IMR-90 (cell line): ENCODE data around the gene CPNE1. TPM values are rescaled to one million over a fixed set of nuclear protein-coding genes. Genes with fewer than 3 reads are reported as not detected.
A peak's percentile ranks its signal among the peaks of the same experiment; 100 is the strongest.

Experiments used
- ATAC-seq: fragments of 200-7000 bp; cut with Tn5 transposase; 2 replicates; pipeline ENCODE4 v1.9.1; 2020; ENCODE audit warnings: low read depth, mild to moderate bottlenecking, moderate library complexity
- BruUV-seq: library from RNA; stranded (reverse); fragments of 400-500 nt; replicated peaks from 2 replicates; lab custom pipeline; 2021; lab: Mats Ljungman, UMichigan
- CTCF ChIA-PET: fragments of 300-600 bp; formaldehyde crosslinking; extraction: SDS; loops from one replicate; lab custom pipeline; 2021; ENCODE audit warnings: antibody characterized with exemption; lab: Yijun Ruan, JAX
- POLR2A ChIA-PET: fragments of 300-600 bp; sonication (Branson Sonifier 250); formaldehyde crosslinking; loops from one replicate; lab custom pipeline; 2022; ENCODE audit warnings: antibody characterized with exemption; ENCODE audit not compliant: unreplicated experiment; lab: Charles Lee
- DNase-seq: peaks from one replicate; pipeline ENCODE4 v3.0.0; 2013
- H2AFZ ChIP-seq: replicated peaks from 2 replicates; pipeline ENCODE3; 2013; ENCODE audit warnings: low read length, mild to moderate bottlenecking; ENCODE audit not compliant: poor library complexity
- H2AK5ac ChIP-seq: 2 replicates; pipeline ENCODE4 v1.6.1; 2013; ENCODE audit warnings: low read depth, low read length, inconsistent platforms
- H2AK9ac ChIP-seq: replicated peaks from 2 replicates; pipeline ENCODE3; 2013; ENCODE audit warnings: mild to moderate bottlenecking, low read depth, low read length, moderate library complexity; ENCODE audit not compliant: poor library complexity
- H2BK120ac ChIP-seq: 2 replicates; pipeline ENCODE4 v1.6.1; 2013; ENCODE audit warnings: low read depth, low read length, inconsistent platforms
- H2BK15ac ChIP-seq: 3 replicates; pipeline ENCODE4 v1.6.1; 2013; ENCODE audit warnings: low read depth, low read length, inconsistent platforms
- H2BK20ac ChIP-seq: 2 replicates; pipeline ENCODE4 v1.6.1; 2013; ENCODE audit warnings: low read depth, mild to moderate bottlenecking, inconsistent platforms, low read length, moderate library complexity
- H2BK5ac ChIP-seq: 2 replicates; pipeline ENCODE4 v1.6.1; 2013; ENCODE audit warnings: mild to moderate bottlenecking, low read depth, low read length, inconsistent platforms; ENCODE audit not compliant: poor library complexity, severe bottlenecking
- H3K14ac ChIP-seq: replicated peaks from 2 replicates; pipeline ENCODE4 v1.6.1; 2013; ENCODE audit warnings: low read depth, low read length, inconsistent platforms
- H3K18ac ChIP-seq: 2 replicates; pipeline ENCODE4 v1.6.1; 2013; ENCODE audit warnings: low read depth, low read length, control low read depth
- H3K23ac ChIP-seq: 2 replicates; pipeline ENCODE4 v1.6.1; 2013; ENCODE audit warnings: low read depth, low read length, inconsistent platforms
- H3K27ac ChIP-seq: 2 replicates; pipeline ENCODE4 v1.5.1; 2013; ENCODE audit warnings: mild to moderate bottlenecking, control low read depth, low read length; ENCODE audit not compliant: insufficient read depth
- H3K27me3 ChIP-seq: 2 replicates; pipeline ENCODE4 v1.6.1; 2013; ENCODE audit warnings: low read length; ENCODE audit not compliant: control insufficient read depth, insufficient read depth
- H3K36me3 ChIP-seq: 2 replicates; pipeline ENCODE4 v1.6.1; 2013; ENCODE audit warnings: low read length, mixed read lengths; ENCODE audit not compliant: control insufficient read depth, insufficient read depth
- H3K4ac ChIP-seq: 2 replicates; pipeline ENCODE4 v1.6.1; 2013; ENCODE audit warnings: low read depth, low read length, inconsistent platforms
- H3K4me1 ChIP-seq: 2 replicates; pipeline ENCODE4 v1.6.1; 2013; ENCODE audit warnings: low read length, mixed read lengths; ENCODE audit not compliant: control insufficient read depth, insufficient read depth
- H3K4me2 ChIP-seq: 2 replicates; pipeline ENCODE4 v1.6.1; 2013; ENCODE audit warnings: low read depth, mild to moderate bottlenecking, control low read depth, low read length, moderate library complexity
- H3K4me3 ChIP-seq: 2 replicates; pipeline ENCODE4 v1.5.1; 2013; ENCODE audit warnings: low read depth, mild to moderate bottlenecking, control low read depth, low read length, moderate library complexity; ENCODE audit not compliant: insufficient read depth
- H3K56ac ChIP-seq: 2 replicates; pipeline ENCODE4 v1.6.1; 2013; ENCODE audit warnings: low read length, inconsistent platforms; ENCODE audit not compliant: insufficient read depth; ENCODE audit errors: extremely low read depth
- H3K79me1 ChIP-seq, 2 experiments: 2 replicates each; pipeline ENCODE4 v1.6.1; 2013; ENCODE audit warnings: low read length in 2 of 2, inconsistent platforms in 1 of 2, low read depth in 1 of 2
- H3K9ac ChIP-seq: 2 replicates; pipeline ENCODE4 v1.6.1; 2013; ENCODE audit warnings: low read depth, low read length, control low read depth
- H3K9me1 ChIP-seq: 2 replicates; pipeline ENCODE4 v1.6.1; 2013; ENCODE audit warnings: low read length, inconsistent platforms; ENCODE audit not compliant: insufficient read depth
- H3K9me3 ChIP-seq: 2 replicates; pipeline ENCODE4 v1.6.1; 2013; ENCODE audit warnings: low read length; ENCODE audit not compliant: control insufficient read depth, insufficient read depth
- H4K20me1 ChIP-seq: 2 replicates; pipeline ENCODE4 v1.6.1; 2013; ENCODE audit warnings: low read length, inconsistent platforms; ENCODE audit not compliant: insufficient read depth
- H4K5ac ChIP-seq: 2 replicates; pipeline ENCODE4 v1.6.1; 2013; ENCODE audit warnings: mild to moderate bottlenecking, low read depth, low read length, control low read depth
- H4K8ac ChIP-seq, 2 experiments: 2 replicates each; pipeline ENCODE4 v1.6.1; 2013; ENCODE audit warnings: low read depth in 2 of 2, low read length in 2 of 2, control low read depth in 1 of 2, inconsistent platforms in 1 of 2
- H4K91ac ChIP-seq: 2 replicates; pipeline ENCODE4 v1.6.1; 2013; ENCODE audit warnings: low read depth, low read length, inconsistent platforms; ENCODE audit not compliant: insufficient read depth
- BHLHE40 ChIP-seq: fragments of 150-350 bp; IDR thresholded peaks from 2 replicates; pipeline ENCODE4 v1.6.1; 2016; ENCODE audit warnings: mild to moderate bottlenecking, low read depth, low read length
- CEBPB ChIP-seq: IDR thresholded peaks from 2 replicates; pipeline ENCODE4 v1.6.1; 2012; ENCODE audit warnings: low read depth, low read length, improper control_type of control experiment
- CHD1 ChIP-seq: IDR thresholded peaks from 2 replicates; pipeline ENCODE4 v1.6.1; 2012; ENCODE audit warnings: low read depth, low read length, improper control_type of control experiment
- FOS ChIP-seq: fragments of 150-350 bp; IDR thresholded peaks from 2 replicates; pipeline ENCODE4 v1.6.1; 2016; ENCODE audit warnings: low read depth, low read length
- MAFK ChIP-seq: IDR thresholded peaks from 2 replicates; pipeline ENCODE4 v1.6.1; 2012; ENCODE audit warnings: low read depth, low read length, improper control_type of control experiment
- MAZ ChIP-seq: IDR thresholded peaks from 2 replicates; pipeline ENCODE4 v1.6.1; 2012; ENCODE audit warnings: low read depth, mild to moderate bottlenecking, low read length, improper control_type of control experiment, moderate library complexity, borderline replicate concordance
- MXI1 ChIP-seq: IDR thresholded peaks from 2 replicates; pipeline ENCODE4 v1.6.1; 2012; ENCODE audit warnings: low read depth, mild to moderate bottlenecking, low read length, moderate library complexity, borderline replicate concordance
- NFE2L2 ChIP-seq: fragments of 150-350 bp; IDR thresholded peaks from 2 replicates; pipeline ENCODE4 v1.6.1; 2016; ENCODE audit warnings: low read depth, mild to moderate bottlenecking, low read length
- POLR2A ChIP-seq: IDR thresholded peaks from 2 replicates; pipeline ENCODE4 v1.6.1; 2012; ENCODE audit warnings: mild to moderate bottlenecking, low read depth, low read length
- RAD21 ChIP-seq: IDR thresholded peaks from 2 replicates; pipeline ENCODE4 v1.6.1; 2012; ENCODE audit warnings: low read length, improper control_type of control experiment
- RCOR1 ChIP-seq: IDR thresholded peaks from 2 replicates; pipeline ENCODE4 v1.6.1; 2012; ENCODE audit warnings: mild to moderate bottlenecking, low read length, improper control_type of control experiment; ENCODE audit not compliant: insufficient replicate concordance
- RFX5 ChIP-seq: IDR thresholded peaks from 2 replicates; pipeline ENCODE4 v1.8.0; 2012; ENCODE audit warnings: low read depth, mild to moderate bottlenecking, low read length, moderate library complexity
- SMC3 ChIP-seq: fragments of 150-350 bp; IDR thresholded peaks from 2 replicates; pipeline ENCODE4 v1.6.1; 2016; ENCODE audit warnings: low read depth, mild to moderate bottlenecking, antibody characterized with exemption, low read length, moderate library complexity
- USF2 ChIP-seq: fragments of 150-350 bp; IDR thresholded peaks from 2 replicates; pipeline ENCODE4 v1.6.1; 2017; ENCODE audit warnings: mild to moderate bottlenecking, antibody characterized with exemption, low read length, low read depth
- WGBS, 2 experiments: methylation state at CpG; one replicate each; pipeline versions ENCODE4 v1.1.5 to v1.1.7; 2013; ENCODE audit warnings: missing lambda C conversion rate in 2 of 2; ENCODE audit not compliant: insufficient read length in 1 of 2; ENCODE audit errors: extremely low coverage in 2 of 2; 5-methylcytosine and 5-hydroxymethylcytosine counted together
- dilution Hi-C: fragments of 300-500 bp; cut with HindIII; formaldehyde crosslinking; loops from one replicate; pipeline ENCODE4 v1.14.3; 2018; ENCODE audit warnings: low sequenced_read_pairs; ENCODE audit not compliant: unreplicated experiment
- in situ Hi-C: fragments of 300-500 bp; cut with MboI; formaldehyde crosslinking; loops from 3 replicates; pipeline ENCODE4 v1.14.3; 2019; ENCODE audit warnings: low sequenced_read_pairs, inconsistent platforms, mixed read lengths
- intact Hi-C: fragments of 100-400 bp; cut with micrococcal nuclease; formaldehyde crosslinking; loops from 2 replicates; pipeline ENCODE4 v1.10.0; 2022
- polyA plus RNA-seq, 3 experiments: library from polyadenylated mRNA; depleted of rRNA; stranded (reverse); fragments of >200 nt; gene quantifications; 2 replicates each; pipeline ENCODE4 v1.2.3, GENCODE V29; 2012; ENCODE audit warnings: low replicate concordance in 1 of 3
- total RNA-seq: library from RNA; depleted of rRNA; stranded (reverse); fragments of >200 nt; gene quantifications from 2 replicates; pipeline ENCODE4 v1.2.3, GENCODE V29; 2012
- TF ChIP-seq, protein P1 (sequence below): conservative IDR thresholded peaks from 2 replicates; pipeline ENCODE4 v1.5.1; 2012; ENCODE audit warnings: mild to moderate bottlenecking, low read depth, low read length, improper control_type of control experiment

The CPNE1 gene
- total and polyA plus RNA-seq, 2 of the 4 experiments (the other 2 are of a cell fraction): 163 to 165 TPM

DNA sequence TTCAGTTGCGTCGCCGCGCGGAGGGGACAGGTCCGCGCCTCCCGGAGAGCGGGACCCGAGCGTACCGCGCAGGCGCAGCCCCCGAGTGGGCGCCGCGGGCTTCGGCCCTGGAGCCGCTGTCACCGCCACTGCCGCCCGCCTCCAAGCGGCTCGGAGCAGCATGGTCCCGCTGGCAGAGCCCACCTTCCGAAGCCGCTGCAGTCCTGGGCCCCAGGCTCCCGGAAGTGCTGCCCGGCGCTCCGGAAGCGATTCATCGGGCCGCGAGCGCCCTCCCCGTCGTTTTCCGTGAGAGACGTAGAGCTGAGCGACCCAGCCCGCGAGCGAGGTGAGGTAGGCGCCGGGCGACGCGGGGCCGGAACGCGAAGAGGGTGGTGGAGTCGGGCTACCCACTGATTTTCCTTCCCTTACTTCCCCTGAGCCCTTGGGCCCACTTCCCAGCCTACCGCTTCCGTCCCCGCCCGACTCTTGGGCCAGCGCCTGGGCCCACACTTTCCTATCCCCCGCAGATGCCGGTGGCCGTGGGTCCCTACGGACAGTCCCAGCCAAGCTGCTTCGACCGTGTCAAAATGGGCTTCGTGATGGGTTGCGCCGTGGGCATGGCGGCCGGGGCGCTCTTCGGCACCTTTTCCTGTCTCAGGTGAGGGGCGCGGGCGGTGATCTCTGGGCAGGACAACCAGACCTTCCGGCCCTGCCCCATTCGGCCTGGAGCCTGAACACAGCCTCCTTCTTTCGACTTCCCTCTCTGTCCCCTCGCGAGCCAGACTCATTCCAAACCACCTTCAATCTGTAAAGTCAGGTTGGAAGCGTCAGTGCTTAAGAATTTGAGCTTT, 34.6 kb upstream of the CPNE1 start, which contains the start of the genes NFS1 and ROMO1:
TSS of gene NFS1 (minus strand) at position 226 of the 830 bp plus-strand sequence. CDS start at position 162, 64 bp downstream.
TSS of gene ROMO1 (plus strand) at position 279 of the 830 bp plus-strand sequence. CDS start at position 507, 228 bp downstream.
- H3K27ac ChIP-seq: peak within 1 kb of the TSS; percentile 77
- ATAC-seq: peak; percentile 84
- in situ Hi-C loops (no loop called here), dilution Hi-C loops (no loop called here), intact Hi-C loops (loop anchor here (2.0 to 5.0 kb wide), 2 partner anchors 187 to 253 kb away; partner anchors contain the start of gene SCAND1)
- peak within 1 kb of the TSS; percentile 90 to 95 for H4K8ac ChIP-seq
- H3K4ac ChIP-seq: peak within 1 kb of the TSS; percentile 95
- peaks cover 11% of the 10 kb centered on the region for H3K9me1 ChIP-seq
- no peak within 1 kb of the TSS; the same call in 1 of the 2 replicates for H3K18ac ChIP-seq
- H2AFZ ChIP-seq: peak within 1 kb of the TSS; percentile 94
- H2BK5ac ChIP-seq: peak within 1 kb of the TSS; percentile 65
- peaks cover 26% of the 10 kb centered on the region for H3K36me3 ChIP-seq
- peaks cover 5% of the 10 kb centered on the region for H3K4me1 ChIP-seq
- H3K79me1 ChIP-seq: peaks cover 26 to 66% of the 10 kb centered on the region in 2 experiments
- H2BK15ac ChIP-seq: no peak within 1 kb of the TSS; the same call in 2 of the 3 replicates
- H3K4me2 ChIP-seq: peak within 1 kb of the TSS; percentile 98
- peak within 1 kb of the TSS; percentile 73 for H4K5ac ChIP-seq
- peak within 1 kb of the TSS; percentile 97 for H2AK9ac ChIP-seq
- H2BK120ac ChIP-seq: peak within 1 kb of the TSS; percentile 53
- ChIA-PET CTCF (no interaction called here), POLR2A (interaction anchor here (0.6 to 1.5 kb wide), 5 partner anchors 19 to 123 kb away, joined by 3 to 4 read pairs (median 3); partner anchors contain the start of gene RBM39)
- H3K56ac ChIP-seq: peak within 1 kb of the TSS; percentile 81
- no peak within 1 kb of the TSS for H2BK20ac ChIP-seq
- no peaks in the 10 kb centered on the region for H3K27me3 ChIP-seq
- peak within 1 kb of the TSS; percentile 78 for H3K9ac ChIP-seq
- H4K20me1 ChIP-seq: peaks cover 17% of the 10 kb centered on the region
- BruUV-seq: TSS peak; percentile 83
- peak within 1 kb of the TSS; percentile 87 for H3K14ac ChIP-seq
- 0% methylated on average over 54 of the region's 81 CpGs; no CpG with 5 or more reads in 1 of the 2 experiments for WGBS, 2 experiments
- H3K4me3 ChIP-seq: peak within 1 kb of the TSS; percentile 73
- peak within 1 kb of the TSS; percentile 92 for H2AK5ac ChIP-seq
- H3K9me3 ChIP-seq: no peaks in the 10 kb centered on the region
- peak within 1 kb of the TSS; percentile 95 for H3K23ac ChIP-seq
- DNase-seq: peak; percentile 76
- H4K91ac ChIP-seq: peak within 1 kb of the TSS; percentile 74
- peak; percentile 75; the same call in 1 of the 2 replicates for TF ChIP-seq MAZ
- no peak for TF ChIP-seq RCOR1
- TF ChIP-seq RAD21: 0 out of 2 replicates have a peak, but pooled peaks have one; percentile 20
- no peak for TF ChIP-seq SMC3
- no peak for TF ChIP-seq NFE2L2
- peak; percentile 87 for TF ChIP-seq MXI1
- TF ChIP-seq MAFK: no peak
- no peak for TF ChIP-seq RFX5
- TF ChIP-seq CEBPB: no peak
- TF ChIP-seq BHLHE40: no peak
- TF ChIP-seq FOS: no peak
- no peak for TF ChIP-seq CHD1
- peak; percentile 78 for TF ChIP-seq POLR2A
- TF ChIP-seq USF2: no peak
- TF ChIP-seq, protein P1, sequence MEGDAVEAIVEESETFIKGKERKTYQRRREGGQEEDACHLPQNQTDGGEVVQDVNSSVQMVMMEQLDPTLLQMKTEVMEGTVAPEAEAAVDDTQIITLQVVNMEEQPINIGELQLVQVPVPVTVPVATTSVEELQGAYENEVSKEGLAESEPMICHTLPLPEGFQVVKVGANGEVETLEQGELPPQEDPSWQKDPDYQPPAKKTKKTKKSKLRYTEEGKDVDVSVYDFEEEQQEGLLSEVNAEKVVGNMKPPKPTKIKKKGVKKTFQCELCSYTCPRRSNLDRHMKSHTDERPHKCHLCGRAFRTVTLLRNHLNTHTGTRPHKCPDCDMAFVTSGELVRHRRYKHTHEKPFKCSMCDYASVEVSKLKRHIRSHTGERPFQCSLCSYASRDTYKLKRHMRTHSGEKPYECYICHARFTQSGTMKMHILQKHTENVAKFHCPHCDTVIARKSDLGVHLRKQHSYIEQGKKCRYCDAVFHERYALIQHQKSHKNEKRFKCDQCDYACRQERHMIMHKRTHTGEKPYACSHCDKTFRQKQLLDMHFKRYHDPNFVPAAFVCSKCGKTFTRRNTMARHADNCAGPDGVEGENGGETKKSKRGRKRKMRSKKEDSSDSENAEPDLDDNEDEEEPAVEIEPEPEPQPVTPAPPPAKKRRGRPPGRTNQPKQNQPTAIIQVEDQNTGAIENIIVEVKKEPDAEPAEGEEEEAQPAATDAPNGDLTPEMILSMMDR: peak; percentile 34; the same call in 1 of the 2 replicates
